22Rv1 (cell line): Measurements from ENCODE around the gene ARRDC2.

Source experiments
- H3K27ac ChIP-seq: fragments of 450-650 bp; 2 replicates; pipeline ENCODE4 v1.5.1; 2017
- CTCF ChIP-seq: fragments of 450-650 bp; IDR thresholded peaks from 2 replicates; pipeline ENCODE4 v1.5.1; 2017; ENCODE audit warnings: mild to moderate bottlenecking
- ZFX ChIP-seq: fragments of 450-650 bp; IDR thresholded peaks from 2 replicates; pipeline ENCODE4 v1.6.1; 2017; ENCODE audit warnings: antibody characterized with exemption, borderline replicate concordance

Gene ARRDC2

GRCh38 chr19:18044825-18045304 is 36.9 kb downstream of the ARRDC2 start:
- no peak overlapping the region for H3K27ac ChIP-seq
- no peak for TF ChIP-seq ZFX
- no peak for TF ChIP-seq CTCF

GRCh38 chr19:18045307-18046050 is 37.5 kb downstream of the ARRDC2 start:
- TF ChIP-seq ZFX (no peak), CTCF (no peak)
- no peak overlapping the region for H3K27ac ChIP-seq

- no peak for TF ChIP-seq ZFX
- TF ChIP-seq CTCF: no peak
- H3K27ac ChIP-seq: no peak overlapping the region
Observed at GRCh38 chr19:18046059-18046718, 38.2 kb downstream of the ARRDC2 start.

GRCh38 chr19:18049385-18049784 is 41.4 kb downstream of the ARRDC2 start:
- no peak overlapping the region for H3K27ac ChIP-seq
- TF ChIP-seq CTCF (no peak), ZFX (no peak)

GRCh38 chr19:18051887-18052286 is 43.9 kb downstream of the ARRDC2 start:
- TF ChIP-seq ZFX: no peak
- TF ChIP-seq CTCF: no peak
- H3K27ac ChIP-seq: no peak overlapping the region

GRCh38 chr19:18053576-18054219 is 45.7 kb downstream of the ARRDC2 start:
- TF ChIP-seq CTCF: no peak
- no peak for TF ChIP-seq ZFX
- no peak overlapping the region for H3K27ac ChIP-seq
